SK-N-DZ (cell line): ENCODE data around the gene FAM193A.

ENCODE experiments used
- DNase-seq: peaks from one replicate; pipeline ENCODE4 v3.0.0-alpha.2; 2015; ENCODE audit warnings: low spot score

The FAM193A gene

DNA sequence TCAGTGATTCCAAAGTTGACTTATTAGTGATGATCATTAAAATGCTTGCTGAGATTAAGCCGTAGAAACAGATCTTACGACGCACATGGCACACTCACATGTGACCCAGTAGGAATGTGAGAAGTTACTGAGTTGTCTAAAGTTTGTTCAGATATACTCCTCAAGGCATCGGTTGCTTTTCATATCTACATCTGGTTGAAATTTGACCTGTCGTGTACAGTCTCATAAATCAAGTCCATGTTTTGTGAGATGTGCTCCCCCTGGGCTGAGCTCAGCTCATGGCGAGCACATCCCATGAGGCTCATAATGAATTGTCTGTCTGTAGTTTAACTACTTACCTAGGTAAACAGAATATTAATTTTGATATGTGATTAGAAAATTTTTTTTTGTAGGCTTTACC is 152.7 kb downstream of the FAM193A start:
- DNase-seq, result no peak

DNA sequence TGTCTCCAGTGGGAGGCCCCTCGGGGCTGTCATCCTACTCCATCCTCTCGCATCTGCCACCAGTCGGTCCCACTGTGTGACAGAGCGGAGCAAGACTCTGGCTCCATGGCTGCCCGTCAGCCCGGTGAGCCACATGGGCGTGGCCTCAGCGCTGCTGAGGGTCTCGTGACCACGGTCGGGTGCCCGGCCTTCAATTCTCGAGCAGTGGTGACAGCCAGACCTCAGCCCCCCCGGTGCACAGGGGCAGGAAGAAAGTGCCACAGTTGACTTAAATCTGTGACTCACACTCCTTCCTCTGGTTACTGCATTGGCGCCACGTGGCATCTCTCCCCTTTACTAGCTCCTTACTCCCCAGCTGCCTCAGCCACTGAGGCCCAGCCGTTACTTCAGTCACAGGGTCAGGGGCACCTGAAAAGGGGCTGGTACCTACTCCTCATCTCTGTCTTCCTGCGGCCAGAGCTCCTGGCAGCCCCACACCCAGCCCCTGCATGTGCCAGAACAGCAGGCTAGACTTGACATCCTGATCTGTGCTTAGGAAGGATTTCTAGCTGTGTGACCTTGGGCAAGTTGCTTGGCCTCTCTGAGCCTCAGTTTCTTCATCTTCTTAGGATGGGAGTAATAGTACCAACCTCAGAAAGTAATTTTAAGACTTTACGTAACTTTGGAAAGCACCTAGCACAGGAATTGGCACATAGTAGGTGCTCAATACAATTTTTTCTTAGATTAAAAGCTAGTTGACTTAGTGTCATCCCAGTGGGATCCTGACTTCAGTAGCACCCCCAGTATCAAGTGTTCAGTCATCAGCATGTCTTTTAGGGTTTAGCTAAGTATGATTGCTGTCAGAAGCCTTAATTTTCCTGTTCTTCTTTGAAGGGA is 153.6 kb downstream of the FAM193A start:
- no peak for DNase-seq

DNA sequence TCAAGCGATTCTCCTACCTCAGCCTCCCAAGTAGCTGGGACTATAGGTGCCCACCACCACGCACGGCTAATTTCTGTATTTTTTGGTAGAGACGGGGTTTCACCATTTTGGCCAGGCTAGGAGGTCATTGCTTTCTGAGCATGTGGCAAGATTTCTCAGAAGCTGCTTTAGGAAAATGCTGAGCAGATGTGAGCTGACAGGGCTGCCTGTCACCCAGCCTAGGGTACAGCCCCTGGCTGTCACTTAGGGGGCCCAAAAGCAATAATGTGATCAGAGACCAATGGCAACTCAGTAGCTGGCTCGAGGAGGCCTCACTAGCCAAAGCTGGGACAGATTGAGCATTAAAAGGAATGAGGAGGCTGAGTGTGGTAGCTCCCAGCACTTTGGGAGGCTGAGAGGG is 154.9 kb downstream of the FAM193A start:
- DNase-seq, result no peak

DNA sequence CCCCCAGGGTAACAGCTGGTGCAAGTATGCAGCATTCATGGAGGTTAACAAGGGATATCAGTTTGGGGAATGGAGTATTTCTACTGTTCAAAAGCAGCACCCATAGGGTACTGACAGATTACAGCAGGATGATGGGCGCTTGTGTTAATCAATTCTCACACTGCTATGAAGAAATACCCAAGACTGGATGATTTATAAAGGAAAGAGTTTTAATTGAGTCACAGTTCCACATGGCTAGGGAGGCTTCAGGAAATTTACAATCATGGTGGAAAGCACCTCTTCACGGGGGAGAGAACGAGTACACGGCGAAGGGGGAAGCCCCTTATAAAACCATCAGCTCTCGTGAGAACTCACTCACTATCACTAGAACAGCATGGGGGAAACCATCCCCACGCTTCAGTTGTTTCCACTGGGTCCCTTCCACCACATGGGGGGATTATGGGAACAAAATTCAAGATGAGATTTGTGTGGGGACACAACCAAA is 155.5 kb downstream of the FAM193A start:
- no peak for DNase-seq

DNA sequence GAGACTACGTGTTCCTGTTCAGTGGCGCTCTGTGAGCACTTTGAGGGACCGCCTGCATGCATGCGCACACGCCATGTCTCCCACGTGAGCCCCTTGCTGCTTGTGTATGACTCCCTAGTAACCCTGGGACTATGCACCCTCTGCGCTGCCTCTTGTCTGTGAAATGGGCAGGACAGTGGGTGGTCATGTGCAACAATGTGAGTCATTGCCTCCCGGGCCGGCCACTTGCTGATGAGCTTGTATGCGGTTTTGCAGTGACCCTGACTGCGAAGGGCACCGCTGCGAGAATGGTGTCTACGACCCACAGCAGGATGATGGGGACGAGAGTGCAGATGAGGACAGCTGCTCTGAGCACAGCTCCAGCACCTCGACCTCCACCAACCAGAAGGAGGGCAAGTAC is 158.2 kb downstream of the FAM193A start:
- DNase-seq, result no peak

DNA sequence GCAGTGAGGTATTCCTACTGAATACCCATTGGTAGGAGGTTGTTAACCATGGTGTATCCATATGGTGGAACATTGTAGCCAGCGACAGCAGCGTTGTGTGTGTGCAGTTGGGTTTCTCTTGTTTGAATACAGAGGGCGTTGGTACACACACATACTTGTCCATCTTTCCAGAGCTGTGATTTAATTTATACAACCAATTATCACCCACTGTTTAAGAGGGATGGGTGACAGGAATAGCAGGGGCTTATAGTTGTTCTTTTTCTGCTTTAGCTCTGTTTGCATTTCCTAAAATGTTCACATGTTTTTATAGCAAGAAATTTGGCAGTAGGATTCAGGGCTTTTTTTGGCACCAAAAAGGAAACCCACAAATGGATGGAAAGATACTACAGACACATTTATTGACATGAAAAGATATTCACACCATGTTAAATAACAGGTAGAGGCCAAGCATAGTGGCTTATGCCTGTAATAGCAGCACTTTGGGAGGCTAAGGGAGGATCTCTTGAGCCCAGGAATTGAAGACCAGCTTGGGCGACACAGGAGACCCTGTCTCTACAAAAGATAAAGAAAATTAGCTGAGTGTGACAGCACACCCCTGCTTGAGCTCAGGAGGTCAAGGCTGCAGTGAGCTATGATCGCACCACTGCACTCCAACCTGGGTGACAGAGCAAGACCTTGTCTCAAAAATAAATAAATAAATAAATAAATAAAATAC is 159.1 kb downstream of the FAM193A start:
- DNase-seq, result no peak

DNA sequence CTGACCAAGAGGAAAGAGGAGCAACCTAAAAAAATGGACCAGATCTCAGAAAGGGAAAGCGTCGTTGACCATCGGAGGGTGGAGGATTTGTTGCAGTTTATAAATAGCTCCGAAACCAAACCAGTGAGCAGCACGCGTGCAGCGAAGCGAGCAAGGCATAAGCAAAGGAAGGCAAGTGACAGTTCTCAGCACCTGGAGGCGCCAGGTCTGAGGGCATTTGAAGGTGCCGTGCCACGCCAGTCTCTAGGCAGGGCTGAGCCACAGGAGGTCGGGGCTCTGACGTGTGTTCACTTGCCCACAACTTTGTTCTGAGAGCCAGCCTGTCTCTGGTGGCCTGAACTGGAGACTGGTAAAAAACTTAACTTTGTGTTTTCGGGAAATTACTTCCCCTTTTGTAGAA is 160.0 kb downstream of the FAM193A start:
- DNase-seq, result no peak

DNA sequence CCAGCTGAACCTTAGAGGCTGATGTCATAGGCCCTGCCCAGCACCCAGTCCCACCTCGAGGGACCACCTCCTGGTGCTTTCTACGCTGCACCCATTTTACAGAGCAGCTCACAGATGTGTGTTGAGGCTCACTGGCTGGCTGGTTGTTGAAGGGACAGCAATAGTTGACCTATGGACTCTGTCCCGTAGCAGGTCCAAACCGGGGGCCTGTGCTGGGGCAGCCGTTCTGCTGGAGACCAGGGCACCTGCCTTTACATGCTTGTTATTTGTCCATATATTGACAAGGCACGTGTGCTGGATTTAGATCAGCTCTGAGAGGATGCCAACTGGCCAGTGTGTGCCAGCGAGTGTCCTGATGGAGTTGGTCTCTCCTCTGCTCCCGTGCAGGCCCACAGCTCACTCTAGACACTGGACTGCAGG is 161.6 kb downstream of the FAM193A start:
- DNase-seq, result no peak

DNA sequence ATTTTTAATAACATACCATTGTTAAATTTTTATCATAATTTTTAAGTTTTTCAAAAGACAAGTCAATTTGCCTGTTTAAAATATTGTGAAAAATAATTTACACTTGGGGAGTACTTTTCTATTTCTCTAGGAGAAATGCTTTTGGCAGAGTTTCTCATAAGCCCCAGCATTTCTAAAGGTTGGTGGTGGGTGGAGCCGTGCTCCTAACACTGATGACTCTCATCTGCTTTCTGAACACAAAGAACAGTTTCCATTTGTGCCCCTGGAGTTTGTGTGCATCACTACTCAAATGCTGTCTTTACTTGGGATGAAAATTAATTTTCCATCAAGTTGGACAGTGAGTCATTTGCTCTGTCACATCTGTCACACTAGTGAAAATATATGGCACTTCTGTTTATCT is 162.1 kb downstream of the FAM193A start:
- no peak for DNase-seq

DNA sequence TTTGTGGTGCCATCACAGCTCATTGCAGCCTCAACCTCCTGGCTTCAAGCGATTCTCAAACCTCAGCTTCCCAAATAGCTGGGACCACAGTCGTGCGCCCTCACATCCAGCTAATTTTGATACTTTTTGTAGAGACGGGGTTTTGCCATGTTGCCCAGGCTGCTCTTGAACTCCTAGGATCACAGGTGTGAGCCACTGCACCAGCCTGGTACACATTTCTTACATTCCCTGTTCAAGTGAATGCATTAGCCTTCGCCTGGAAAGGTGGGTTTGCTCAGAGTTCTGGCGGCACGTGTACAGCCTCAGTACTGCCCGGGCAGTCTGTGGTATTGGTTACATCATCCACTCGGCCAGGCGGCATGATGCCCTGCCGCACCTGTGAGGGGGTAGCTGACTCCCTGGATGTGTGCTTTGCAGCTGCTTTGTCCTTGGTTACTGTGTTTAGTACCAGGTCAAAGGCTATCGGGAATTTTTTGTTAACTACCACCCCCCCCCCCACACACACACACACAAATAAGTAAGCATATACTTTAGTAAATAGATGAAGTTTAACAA is 162.6 kb downstream of the FAM193A start:
- DNase-seq, result no peak

DNA sequence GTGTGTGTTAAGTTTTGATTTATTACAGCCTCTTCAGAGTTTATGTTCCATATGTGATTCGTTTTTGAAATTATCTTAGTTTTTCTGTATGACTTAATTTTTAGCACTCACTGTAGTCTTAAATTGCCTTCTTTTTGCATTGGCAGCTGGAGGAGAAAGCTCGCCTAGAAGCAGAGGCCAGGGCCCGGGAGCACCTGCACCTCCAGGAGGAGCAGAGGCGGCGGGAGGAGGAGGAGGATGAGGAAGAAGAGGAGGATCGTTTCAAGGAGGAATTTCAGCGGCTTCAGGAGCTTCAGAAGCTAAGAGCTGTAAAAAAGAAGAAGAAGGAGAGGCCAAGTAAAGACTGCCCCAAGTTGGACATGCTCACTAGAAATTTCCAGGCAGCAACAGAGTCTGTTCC is 163.1 kb downstream of the FAM193A start:
- no peak for DNase-seq

DNA sequence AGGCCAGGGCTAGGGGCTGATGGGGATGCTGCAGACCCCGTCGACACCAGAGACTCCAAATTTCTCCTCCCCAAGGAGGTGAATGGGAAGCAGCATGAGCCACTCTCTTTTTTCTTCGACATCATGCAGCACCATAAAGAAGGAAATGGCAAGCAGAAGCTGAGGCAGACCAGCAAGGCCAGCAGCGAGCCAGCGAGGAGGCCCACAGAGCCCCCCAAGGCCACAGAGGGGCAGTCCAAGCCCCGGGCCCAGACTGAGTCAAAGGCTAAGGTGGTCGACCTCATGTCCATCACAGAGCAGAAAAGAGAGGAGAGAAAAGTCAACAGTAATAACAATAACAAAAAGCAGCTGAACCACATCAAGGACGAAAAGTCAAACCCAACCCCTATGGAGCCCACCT is 163.6 kb downstream of the FAM193A start:
- DNase-seq, result no peak

DNA sequence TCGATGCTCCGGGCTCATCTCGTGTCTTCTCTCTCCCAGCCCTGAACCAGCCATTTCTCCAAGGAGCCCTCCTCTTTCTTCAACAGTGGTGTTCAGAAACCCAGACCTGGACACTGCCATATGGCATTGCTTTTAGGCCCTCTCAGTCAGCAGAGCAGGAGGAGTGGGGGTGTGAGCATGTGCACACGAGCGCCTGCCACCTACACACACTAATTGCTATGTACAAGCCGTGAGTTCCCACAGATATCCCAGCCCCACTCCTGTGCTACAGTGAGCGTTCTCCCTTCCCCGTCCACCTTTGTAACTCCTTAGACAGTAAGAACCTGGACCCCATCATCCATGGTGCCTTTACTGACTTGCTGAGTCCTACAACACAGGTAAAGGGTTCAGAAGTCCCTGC is 165.9 kb downstream of the FAM193A start:
- DNase-seq, result no peak

DNA sequence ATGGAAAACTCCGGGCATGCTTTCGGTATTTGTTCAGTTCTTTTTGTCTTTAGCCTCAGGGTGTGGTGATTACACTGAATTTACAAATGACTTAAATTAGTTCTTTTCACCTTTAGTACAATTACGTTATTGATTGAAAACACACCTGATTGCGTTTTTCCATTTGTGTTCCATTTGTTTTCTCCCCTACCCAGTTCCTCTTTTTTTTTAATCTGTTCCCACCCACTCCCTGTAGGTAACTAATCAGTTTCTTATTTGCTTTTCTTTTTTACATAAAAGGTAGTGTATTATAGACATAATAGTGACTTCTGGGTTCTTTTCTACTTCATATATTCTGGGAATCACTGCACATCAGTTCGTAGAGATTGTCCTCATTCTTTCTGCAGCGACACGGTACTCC is 166.3 kb downstream of the FAM193A start:
- no peak for DNase-seq

DNA sequence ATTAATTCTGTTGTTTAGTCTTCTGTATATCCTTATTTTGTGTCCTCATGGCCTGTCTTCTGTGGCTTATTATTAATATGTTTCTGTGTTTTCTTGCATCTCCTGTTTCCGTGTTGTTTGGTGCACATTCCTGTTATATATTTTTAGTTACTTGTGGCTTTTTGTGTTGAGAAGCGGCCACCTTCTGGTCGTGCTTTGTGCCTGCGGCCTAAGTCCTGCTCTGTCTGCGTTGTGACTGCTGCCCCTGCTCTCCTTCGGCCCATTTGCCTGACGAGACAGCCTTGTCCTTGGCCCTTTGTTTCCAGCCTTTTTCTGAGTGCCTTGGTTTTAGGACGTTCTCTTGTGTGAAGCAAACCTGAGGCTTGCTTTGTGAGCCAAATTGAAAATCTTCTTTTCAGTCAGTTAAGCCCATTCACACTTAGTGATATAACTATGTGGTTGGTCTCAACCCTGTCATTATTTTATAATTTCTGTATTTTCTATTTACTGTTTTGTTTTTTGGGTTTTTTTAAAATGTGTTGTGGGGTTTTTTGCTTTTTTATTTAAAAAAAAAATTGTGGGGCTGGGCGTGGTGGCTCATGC is 175.9 kb downstream of the FAM193A start:
- peak; percentile 8 for DNase-seq

DNA sequence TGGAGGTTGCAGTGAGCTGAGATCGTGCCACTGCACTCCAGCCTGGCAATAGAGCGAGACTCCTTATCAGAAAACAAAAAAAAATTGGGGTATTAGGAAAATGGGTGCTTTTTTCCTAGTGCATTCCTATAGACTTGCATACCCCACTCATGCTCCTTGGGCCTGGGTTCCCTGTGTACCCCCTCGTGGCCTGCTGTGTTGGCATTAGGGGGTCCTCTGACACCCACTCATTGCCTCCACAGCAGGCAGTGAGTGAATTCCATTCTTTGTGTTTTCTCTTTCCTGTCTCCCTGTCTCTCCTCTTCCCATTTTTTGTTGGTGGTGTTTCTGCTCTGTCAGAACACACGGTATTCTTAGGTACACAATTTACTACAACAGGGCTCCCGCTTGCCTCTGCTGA is 176.9 kb downstream of the FAM193A start:
- DNase-seq, result no peak

DNA sequence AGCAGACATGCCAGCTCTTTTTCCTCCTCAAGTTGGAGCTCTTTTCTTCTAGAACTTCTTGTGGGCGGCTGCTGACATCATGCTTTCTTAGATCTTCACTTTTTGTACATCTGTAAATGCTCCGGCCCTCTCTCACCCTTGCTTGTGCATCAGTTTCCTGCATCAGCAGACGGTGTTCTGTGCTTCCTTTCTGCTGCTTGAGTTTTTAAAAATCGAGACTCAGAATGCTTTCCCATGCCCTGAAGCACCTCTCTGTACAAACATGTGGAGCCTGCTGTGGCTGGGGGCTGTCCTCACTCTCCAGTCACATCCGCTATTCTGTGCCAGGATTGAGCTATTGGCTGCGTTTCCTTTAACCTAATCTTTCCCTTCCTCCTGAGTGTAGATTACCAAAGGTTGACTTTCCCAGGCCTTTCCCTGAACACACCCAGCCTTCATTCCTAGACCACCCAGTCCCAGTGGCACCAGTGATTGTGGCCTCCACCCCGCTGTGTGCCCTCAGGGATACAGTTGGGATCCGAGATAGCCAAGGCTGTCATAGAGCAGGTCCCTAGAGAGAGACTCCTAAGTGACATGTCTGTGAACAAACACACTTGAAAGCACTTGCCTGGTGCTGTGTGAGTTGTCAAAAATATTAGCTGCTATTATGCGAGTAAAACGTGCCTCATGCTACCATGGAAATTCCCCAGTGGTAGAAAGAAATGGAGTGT is 177.8 kb downstream of the FAM193A start:
- no peak for DNase-seq

DNA sequence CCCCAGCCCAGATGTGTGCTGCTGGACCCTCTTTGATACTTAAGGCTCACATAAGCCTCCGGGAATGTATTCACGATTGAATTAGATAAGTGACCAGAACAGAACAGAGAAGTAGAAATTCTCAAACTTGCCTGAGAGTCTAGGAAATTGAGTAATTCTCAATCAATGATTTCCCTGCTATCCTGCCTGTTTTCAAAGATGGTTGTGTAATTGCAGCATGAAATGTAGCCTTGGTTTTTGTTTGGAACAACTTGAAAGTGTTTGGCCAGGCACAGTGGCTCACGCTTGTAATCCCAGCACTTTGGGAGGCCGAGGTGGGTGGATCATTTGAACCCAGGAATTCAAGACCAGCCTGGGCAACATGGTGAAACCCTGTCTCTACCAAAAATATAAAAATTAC is 178.5 kb downstream of the FAM193A start:
- DNase-seq, result no peak

DNA sequence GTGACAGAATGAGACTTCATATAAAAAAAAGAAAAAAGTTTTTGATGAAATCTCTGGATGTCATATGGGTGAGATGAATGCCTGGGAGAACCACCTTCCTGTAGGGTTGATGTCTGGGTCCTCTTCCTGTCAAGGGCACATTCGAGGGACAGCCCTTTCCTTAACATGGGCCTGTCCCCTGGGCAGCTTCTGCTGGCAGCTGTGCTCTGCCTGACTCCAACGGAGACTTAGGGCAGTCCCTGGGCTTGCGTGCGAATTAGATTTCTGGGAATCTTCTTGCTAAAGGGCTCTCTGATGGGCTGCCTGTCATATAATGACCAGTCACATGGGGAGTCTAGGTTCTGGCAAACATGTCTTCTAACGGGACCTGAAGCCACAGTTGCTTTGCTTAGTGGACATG is 179.0 kb downstream of the FAM193A start:
- no peak for DNase-seq

DNA sequence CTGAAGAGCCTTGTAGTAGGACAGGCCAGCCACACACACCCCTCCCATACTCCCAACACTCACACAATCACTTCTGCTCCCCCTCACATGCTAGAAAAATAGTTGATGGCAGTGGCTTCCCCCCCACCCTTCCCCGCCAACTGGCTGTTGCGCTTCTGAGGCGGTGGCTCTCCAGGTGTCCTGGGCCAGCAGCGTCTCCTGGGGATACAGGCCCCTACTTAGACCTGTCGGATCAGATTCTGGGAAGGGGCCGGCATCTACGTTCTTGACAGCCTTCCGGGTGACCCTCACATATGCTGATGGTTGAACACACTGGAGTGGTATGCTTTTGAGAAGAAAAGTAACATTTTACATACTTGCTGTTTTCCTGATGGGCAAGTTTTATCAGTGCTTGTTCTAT is 179.8 kb downstream of the FAM193A start:
- no peak for DNase-seq

DNA sequence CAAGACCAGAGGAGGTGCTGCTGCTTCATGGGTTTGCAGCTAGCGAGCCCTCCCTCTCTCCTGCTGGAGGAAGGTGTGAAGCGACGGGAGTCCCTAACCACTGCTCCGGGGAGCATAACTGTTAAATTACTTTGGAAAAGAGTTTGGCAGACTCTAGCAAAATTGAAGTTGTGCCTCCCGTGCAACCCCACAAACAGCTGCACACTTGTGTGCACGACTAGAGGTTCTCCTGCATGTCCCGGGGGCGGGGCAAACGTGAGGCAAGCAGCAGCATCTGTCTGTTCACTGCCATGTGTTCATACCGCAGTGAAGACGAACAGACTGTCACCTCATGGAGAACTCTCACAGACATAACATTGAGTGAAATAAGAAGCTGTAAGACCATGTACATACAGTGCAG is 185.1 kb downstream of the FAM193A start:
- DNase-seq, result no peak

DNA sequence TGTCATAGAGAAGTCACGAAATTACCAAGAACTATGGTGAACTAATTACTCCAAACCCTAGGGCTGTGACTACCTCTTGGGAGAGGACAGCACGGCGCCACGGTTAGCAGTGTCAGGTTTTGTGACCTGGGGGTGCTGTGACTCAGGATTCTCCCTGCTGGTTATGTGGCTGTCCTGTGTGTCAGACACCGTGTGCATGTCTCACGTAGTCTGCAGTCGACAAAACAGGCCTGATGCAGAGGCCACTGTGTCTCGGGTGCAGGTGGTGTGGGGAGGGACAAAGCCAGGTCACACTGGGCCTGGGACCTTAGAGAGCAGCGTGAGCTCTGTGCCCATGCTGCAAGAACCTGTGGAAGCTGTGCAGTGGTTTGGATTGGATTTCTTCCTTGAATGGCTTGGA is 185.6 kb downstream of the FAM193A start:
- DNase-seq, result no peak
